MG63 (cell line): ENCODE measurements around the gene FCRL6. TPM values are rescaled to one million over a fixed set of nuclear protein-coding genes. Genes with fewer than 3 reads are reported as not detected.
A peak's percentile ranks its signal among the peaks of the same experiment; 100 is the strongest.

Experiments used
- DNase-seq: peaks from one replicate; pipeline ENCODE4 v3.0.0-alpha.2; 2020
- H3K27me3 ChIP-seq: fragments of 250-450 bp; sonication (Bioruptor Pico); 2 replicates; pipeline ENCODE4 v1.5.1; 2020; ENCODE audit warnings: mild to moderate bottlenecking, moderate library complexity
- H3K36me3 ChIP-seq: fragments of 250-450 bp; sonication (Bioruptor Pico); 2 replicates; pipeline ENCODE4 v1.5.1; 2020; ENCODE audit warnings: mild to moderate bottlenecking, moderate library complexity
- H3K4me3 ChIP-seq: fragments of 250-450 bp; sonication (Bioruptor Pico); 2 replicates; pipeline ENCODE4 v1.5.1; 2020; ENCODE audit warnings: mild to moderate bottlenecking, moderate library complexity
- H3K9me3 ChIP-seq: fragments of 250-450 bp; sonication (Bioruptor Pico); 2 replicates; pipeline ENCODE4 v1.5.1; 2020; ENCODE audit warnings: mild to moderate bottlenecking, moderate library complexity
- total RNA-seq: library from RNA; depleted of rRNA; stranded (reverse); fragments of >200 nt; shearing (Covaris generic); gene quantifications from 2 replicates; pipeline ENCODE4 v1.2.3, GENCODE V29; 2014; ENCODE audit warnings: low replicate concordance; rRNA removed

Gene FCRL6
- total RNA-seq: not detected in 2 replicates

DNA sequence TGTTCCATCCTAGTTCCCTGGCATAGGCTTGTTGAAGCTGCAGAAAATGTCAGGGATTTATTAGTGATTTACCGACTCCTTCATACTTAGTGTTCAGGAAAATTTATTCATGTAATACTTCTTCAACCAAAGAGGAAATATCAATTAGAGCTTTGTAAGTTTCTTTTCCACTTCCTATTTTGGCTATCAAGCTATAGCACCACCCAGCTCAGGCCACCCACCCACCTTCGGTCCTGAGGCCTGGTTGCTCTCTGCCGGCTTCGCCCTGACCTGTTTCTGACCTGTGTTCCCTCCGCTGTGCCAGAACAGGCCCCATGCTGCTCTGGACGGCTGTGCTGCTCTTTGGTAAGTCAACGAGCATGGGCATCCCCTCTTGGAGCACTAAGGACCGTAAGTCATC is at the start of gene FCRL6:
FCRL6 (plus strand) TSS at position 250 of the 400 bp plus-strand sequence; CDS start at position 315, 65 bp downstream.
- DNase-seq: no peak
- no peak within 1 kb of the TSS for H3K4me3 ChIP-seq

DNA sequence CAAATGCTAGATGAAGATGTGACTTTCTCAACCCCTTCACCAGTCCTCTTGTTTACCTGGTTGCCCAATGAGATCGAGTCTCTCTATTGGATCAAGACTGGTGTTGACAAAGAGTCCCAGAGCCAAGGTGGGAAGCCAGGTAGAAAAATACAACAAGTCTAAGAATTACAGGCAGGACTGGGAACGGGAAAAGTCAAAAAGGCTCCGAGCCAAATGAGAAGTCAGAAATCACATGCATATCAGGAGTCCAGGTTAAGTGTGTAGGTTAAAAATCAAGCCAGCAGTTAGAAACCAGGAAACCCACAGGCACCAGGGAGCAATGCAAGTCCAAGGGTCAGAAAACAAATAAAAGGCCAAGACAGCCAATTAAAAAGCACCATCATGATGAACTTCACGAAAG is 48.8 kb upstream of the FCRL6 start:
- DNase-seq: no peak
- Histone ChIP-seq H3K36me3 (no peaks in the 10 kb centered on the region), H3K4me3 (no peak overlapping the region), H3K9me3 (no peaks in the 10 kb centered on the region), H3K27me3 (peaks cover 4% of the 10 kb centered on the region)

More for the DNA sequence above, at the start of gene FCRL6:
- H3K27me3 ChIP-seq: peaks cover 6% of the 10 kb centered on the region
- H3K9me3 ChIP-seq: no peaks in the 10 kb centered on the region
- H3K36me3 ChIP-seq: no peaks in the 10 kb centered on the region

- no peaks in the 10 kb centered on the region for H3K36me3 ChIP-seq
- H3K4me3 ChIP-seq: no peak overlapping the region
- H3K9me3 ChIP-seq: no peaks in the 10 kb centered on the region
- H3K27me3 ChIP-seq: peaks cover 4% of the 10 kb centered on the region
- no peak for DNase-seq
Measured at GRCh38 chr1:159755451-159756007, 46.6 kb upstream of the FCRL6 start.

DNA sequence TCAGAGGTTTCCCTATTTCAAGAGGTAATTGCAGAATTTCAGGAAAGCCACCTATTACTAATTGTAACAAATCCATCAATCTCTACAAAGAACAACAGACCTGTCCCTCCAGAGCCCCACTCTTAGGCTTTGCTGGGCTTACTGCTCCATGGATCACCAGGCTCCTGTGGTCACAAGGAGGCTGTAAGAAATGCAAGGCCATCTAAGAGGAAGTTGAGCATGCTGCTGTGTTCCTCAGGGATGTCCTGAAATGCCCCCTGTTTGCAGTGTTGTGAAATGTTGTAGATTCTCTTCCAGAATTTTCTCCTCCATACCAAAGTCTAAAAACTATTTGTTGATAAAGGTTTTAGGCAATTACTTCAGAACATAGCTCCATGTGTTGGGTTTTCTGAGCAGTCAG is 45.8 kb upstream of the FCRL6 start:
- H3K36me3 ChIP-seq: no peaks in the 10 kb centered on the region
- H3K9me3 ChIP-seq: no peaks in the 10 kb centered on the region
- H3K27me3 ChIP-seq: peaks cover 4% of the 10 kb centered on the region
- no peak overlapping the region for H3K4me3 ChIP-seq
- no peak for DNase-seq

DNA sequence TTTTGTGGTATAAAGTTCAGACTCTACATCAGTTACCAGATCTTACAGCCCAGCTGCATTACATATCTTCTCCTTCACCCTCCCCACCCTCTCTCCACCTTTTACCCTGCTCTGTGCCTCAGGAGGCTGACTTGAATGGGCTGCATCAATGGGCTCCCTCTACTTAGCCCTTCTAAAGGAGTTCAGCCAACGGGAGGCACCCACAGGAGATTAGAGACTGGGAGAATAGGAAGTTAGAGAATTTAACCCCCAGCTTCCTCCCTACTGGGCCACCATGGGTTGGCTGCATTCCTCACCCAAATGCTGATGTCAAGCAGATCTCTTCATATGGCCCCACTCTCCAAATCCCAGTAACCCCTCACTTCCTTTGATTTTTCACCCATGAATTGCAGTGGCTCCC is 38.5 kb upstream of the FCRL6 start:
- Histone ChIP-seq H3K36me3 (no peaks in the 10 kb centered on the region), H3K27me3 (peaks cover 15% of the 10 kb centered on the region), H3K9me3 (peaks cover 4% of the 10 kb centered on the region; the same call in 1 of the 2 replicates), H3K4me3 (no peak overlapping the region)
- DNase-seq: no peak

DNA sequence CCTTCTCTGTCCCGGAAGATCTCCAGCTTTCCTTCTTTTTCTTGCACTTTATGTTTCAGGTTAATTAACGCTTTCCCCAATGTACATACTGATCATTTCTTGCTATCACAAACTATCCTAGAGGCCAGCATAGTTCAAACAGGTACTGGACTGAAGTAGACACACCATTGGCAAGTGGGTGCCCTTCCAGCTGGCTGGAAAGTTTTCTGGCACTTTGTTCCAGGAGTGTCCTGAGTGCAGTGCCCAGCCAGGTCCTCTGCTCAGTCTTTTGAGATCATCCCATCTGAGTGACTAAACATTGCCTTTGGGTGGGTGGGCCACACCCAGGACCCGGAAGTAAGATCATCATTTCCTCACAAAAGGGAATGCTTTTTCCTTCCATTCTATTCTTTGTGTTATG is 36.4 kb upstream of the FCRL6 start:
- DNase-seq: no peak
- Histone ChIP-seq H3K9me3 (peaks cover 4% of the 10 kb centered on the region; the same call in 1 of the 2 replicates), H3K4me3 (no peak overlapping the region), H3K27me3 (peaks cover 15% of the 10 kb centered on the region), H3K36me3 (no peaks in the 10 kb centered on the region)

DNA sequence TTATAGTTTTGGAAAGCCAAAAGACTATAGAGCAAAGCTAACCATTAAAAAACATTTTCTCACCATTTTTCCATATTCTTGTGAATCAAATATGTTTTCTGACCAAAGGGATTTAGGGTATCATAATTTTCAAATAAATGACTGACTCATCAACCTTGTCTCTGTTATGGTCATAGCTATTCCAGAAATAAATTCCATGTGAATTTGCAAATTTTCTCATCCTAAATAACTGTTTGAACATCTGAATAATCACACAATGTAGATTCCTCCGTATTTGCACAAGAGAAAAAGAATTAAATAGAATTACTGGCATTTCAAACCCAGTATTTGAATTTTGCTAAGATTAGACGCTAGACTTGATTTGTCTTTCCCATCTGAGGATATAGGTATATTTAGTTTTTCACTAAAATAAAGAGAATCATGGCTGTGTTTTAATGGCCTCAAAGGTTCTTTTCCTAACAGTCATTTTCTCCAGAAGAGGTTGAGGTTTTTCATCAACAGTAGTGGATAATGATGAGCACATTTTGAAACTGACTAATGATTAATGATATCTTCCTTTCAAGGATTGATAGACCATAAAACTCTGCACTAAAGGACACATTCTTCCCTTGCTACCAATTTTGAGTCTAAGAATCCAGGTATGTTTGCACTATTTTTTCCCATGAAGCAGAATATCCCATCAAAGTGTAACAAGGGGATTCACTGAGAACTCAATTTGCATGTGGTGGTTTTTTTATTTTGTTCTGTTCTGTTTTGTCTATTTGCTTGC is 30.8 kb upstream of the FCRL6 start:
- DNase-seq: no peak
- H3K4me3 ChIP-seq: no peak overlapping the region

DNA sequence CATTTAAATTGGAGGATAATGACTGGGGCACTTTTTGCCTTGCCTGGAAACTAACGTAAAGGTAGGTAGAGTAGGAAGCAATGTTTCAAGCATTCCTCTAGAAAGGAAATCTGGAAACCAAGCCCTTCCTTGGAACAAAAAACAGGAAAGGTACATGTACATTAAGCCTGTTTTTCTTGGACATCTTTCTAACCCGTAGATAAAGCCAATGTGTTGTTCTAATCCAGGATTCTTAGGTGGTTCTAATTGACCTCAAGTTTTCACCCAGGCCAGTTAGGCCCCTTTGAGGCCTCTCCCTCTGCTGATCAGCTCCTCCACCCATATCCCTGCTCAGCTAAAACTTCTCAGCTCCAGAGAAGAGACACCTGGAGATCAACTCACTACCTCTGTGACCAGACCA is 27.7 kb upstream of the FCRL6 start:
- DNase-seq: no peak
- peaks cover 13% of the 10 kb centered on the region for H3K27me3 ChIP-seq
- H3K9me3 ChIP-seq: peaks cover 2% of the 10 kb centered on the region; the same call in 1 of the 2 replicates
- no peak overlapping the region for H3K4me3 ChIP-seq
- no peaks in the 10 kb centered on the region for H3K36me3 ChIP-seq

More for the DNA sequence above, 30.8 kb upstream of the FCRL6 start:
- peaks cover 16% of the 10 kb centered on the region for H3K27me3 ChIP-seq
- H3K9me3 ChIP-seq: peaks cover 2% of the 10 kb centered on the region; the same call in 1 of the 2 replicates
- no peaks in the 10 kb centered on the region for H3K36me3 ChIP-seq

DNA sequence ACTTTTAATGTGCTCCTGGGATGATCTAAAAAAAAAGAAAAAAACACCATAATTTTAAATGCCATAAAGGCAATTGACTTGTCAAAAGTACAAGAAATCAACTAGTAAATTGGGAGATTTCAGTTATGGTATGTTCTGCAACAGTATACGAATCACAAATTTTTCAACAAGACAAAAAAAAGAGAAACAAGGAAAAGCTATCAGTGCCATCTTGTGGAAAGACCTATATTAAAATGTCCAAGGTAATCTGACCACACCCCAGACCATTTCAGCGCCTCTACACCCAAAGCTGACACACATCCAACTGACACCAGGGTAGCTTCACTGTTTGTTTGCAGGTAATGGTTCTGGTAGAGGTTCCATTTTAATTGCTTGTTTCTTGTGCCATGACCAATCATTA is 26.4 kb upstream of the FCRL6 start:
- Histone ChIP-seq H3K9me3 (peaks cover 2% of the 10 kb centered on the region; the same call in 1 of the 2 replicates), H3K4me3 (no peak overlapping the region), H3K27me3 (peaks cover 13% of the 10 kb centered on the region), H3K36me3 (no peaks in the 10 kb centered on the region)
- no peak for DNase-seq

GRCh38 chr1:159778266-159778665 is 23.9 kb upstream of the FCRL6 start:
- H3K9me3 ChIP-seq: peaks cover 2% of the 10 kb centered on the region; the same call in 1 of the 2 replicates
- no peaks in the 10 kb centered on the region; the same call in none of the 2 replicates for H3K27me3 ChIP-seq
- no peaks in the 10 kb centered on the region for H3K36me3 ChIP-seq
- no peak overlapping the region for H3K4me3 ChIP-seq
- no peak for DNase-seq

GRCh38 chr1:159779403-159779851 is 22.7 kb upstream of the FCRL6 start:
- peaks cover 2% of the 10 kb centered on the region; the same call in 1 of the 2 replicates for H3K9me3 ChIP-seq
- H3K36me3 ChIP-seq: no peaks in the 10 kb centered on the region
- no peaks in the 10 kb centered on the region; the same call in none of the 2 replicates for H3K27me3 ChIP-seq
- DNase-seq: peak; percentile 92
- no peak overlapping the region for H3K4me3 ChIP-seq

DNA sequence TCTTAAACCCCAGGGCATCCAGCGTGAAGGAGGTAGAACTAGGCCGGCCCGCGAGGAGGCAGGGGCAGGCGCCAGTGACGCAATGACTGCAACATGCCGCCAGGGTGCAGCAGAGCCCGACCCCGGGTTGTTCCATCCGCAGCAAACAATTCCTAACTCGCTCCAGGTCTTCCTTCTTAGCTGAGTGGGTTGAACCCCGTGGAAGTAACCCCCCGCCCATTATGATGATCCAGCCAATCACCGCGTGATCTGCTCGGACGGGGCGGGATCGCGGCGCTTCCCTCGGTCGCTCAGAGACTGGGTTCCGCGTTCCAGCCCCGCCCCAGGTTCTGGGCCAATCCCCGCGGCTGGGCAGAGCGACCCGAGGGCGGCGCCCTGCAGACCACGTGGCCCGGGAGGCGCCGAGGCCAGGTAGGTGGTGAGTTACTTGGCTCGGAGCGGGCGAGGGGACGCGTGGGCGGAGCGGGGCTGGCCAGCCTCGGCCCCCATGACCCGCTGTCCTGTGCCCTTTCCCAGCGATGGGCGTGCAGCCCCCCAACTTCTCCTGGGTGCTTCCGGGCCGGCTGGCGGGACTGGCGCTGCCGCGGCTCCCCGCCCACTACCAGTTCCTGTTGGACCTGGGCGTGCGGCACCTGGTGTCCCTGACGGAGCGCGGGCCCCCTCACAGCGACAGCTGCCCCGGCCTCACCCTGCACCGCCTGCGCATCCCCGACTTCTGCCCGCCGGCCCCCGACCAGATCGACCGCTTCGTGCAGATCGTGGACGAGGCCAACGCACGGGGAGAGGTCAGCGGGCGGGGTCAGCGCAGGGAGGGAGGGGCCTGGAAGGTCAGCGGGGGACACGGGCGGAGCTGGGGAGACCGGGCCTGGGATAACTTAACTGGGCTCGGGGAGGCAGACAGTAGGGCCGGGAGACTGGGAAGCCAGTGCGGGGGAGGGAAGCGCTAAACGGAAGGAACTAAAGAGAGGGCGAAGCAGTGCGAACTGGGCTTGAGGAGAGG is 21.3 kb upstream of the FCRL6 start, which contains the start of gene DUSP23:
DUSP23 (plus strand) TSS at position 380 of the 1,000 bp plus-strand sequence; CDS start at position 519, 139 bp downstream.
- H3K36me3 ChIP-seq: no peaks in the 10 kb centered on the region
- DNase-seq: peak; percentile 98
- peak within 1 kb of the TSS; percentile 58 for H3K4me3 ChIP-seq
- peaks cover 2% of the 10 kb centered on the region; the same call in 1 of the 2 replicates for H3K9me3 ChIP-seq
- H3K27me3 ChIP-seq: no peaks in the 10 kb centered on the region; the same call in none of the 2 replicates

DNA sequence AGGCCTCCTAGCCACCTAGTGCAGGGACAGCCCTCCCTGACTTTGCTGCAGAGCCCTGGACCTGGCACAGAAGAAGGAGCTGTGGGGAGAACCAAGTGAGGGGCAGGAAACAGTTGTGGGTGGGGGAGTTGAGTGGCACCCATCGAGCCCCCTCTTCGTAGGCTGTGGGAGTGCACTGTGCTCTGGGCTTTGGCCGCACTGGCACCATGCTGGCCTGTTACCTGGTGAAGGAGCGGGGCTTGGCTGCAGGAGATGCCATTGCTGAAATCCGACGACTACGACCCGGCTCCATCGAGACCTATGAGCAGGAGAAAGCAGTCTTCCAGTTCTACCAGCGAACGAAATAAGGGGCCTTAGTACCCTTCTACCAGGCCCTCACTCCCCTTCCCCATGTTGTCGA is 20.2 kb upstream of the FCRL6 start:
- DNase-seq: no peak

DNA sequence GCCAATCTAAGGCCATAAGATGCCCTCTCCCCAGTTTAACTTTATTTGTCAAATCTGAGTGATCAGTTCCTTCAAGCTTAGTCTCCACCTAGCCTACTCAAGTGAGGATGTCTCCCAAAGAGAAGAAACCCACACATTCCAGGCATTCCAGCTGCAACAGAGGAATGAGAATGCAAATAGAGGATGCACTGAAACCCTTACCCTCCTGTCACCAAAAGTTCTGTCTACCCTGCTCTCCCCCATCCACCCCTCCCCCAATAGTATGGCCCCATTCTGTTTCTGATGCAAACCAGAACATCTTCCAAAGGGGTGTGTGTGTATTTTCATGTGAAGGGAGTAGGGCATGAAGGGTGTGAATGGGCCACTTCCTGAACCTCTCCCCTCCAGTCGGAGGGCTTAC is 18.4 kb upstream of the FCRL6 start:
- Histone ChIP-seq H3K27me3 (no peaks in the 10 kb centered on the region), H3K4me3 (no peak overlapping the region), H3K36me3 (no peaks in the 10 kb centered on the region), H3K9me3 (no peaks in the 10 kb centered on the region)
- no peak for DNase-seq

More for the DNA sequence above, 20.2 kb upstream of the FCRL6 start:
- H3K4me3 ChIP-seq: no peak overlapping the region
- H3K27me3 ChIP-seq: no peaks in the 10 kb centered on the region; the same call in none of the 2 replicates
- H3K36me3 ChIP-seq: no peaks in the 10 kb centered on the region
- H3K9me3 ChIP-seq: peaks cover 2% of the 10 kb centered on the region; the same call in 1 of the 2 replicates

DNA sequence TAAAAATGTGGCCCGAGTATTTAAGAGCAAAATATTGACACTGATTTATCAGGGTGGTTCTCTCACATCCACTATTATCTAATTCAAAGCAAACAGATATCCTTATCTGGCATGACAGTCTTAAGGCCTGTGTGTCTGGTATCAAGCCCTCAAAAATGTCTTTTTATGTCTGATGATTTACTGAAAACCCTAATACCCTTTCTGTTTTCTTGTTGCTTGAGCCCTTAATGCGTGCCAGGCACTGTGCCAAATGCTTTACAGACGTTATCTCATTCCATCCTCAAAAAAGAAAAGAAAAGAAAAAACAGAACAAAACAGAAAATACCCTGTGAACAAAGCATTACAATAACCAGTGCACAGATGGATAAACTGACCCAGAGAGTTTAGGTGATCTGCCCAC is 15.7 kb upstream of the FCRL6 start:
- H3K27me3 ChIP-seq: peaks cover 2% of the 10 kb centered on the region; the same call in 1 of the 2 replicates
- no peak for DNase-seq
- no peak overlapping the region for H3K4me3 ChIP-seq
- no peaks in the 10 kb centered on the region for H3K9me3 ChIP-seq
- H3K36me3 ChIP-seq: no peaks in the 10 kb centered on the region

DNA sequence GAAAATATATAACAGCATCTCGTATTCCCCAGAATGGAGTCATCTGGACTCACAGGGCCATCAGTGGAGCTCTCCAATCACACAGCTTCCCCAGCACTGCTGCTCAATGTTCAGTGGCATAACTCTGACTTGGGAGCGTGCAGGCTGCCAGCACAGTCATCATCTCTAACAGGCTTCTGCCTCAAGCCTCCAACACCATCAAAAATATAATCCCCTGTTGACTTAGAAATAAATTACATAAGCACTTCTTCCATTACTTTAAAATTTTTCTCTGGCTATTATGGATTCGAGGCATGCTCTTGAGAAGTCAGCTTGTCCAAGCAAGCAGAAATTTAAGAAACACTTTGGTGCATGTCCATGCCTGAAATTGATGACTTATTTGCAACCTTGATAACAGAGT is 15.2 kb upstream of the FCRL6 start:
- no peaks in the 10 kb centered on the region for H3K36me3 ChIP-seq
- DNase-seq: peak; percentile 64
- peaks cover 2% of the 10 kb centered on the region; the same call in 1 of the 2 replicates for H3K27me3 ChIP-seq
- H3K9me3 ChIP-seq: no peaks in the 10 kb centered on the region
- H3K4me3 ChIP-seq: no peak overlapping the region
